Measurements from ENCODE around the gene PRRT3. TPM values are rescaled to one million over a fixed set of nuclear protein-coding genes. Genes with fewer than 3 reads are reported as not detected.

Gene PRRT3
- polyA plus RNA-seq, 1 experiment, result 4.0 TPM

GRCh38 chr3:9938966-9939365, 13.2 kb downstream of the PRRT3 start:
- H3K4me3 ChIP-seq (ENCODE audit: low read depth, low read length), result no peak overlapping the region
- TF ChIP-seq, protein P1, sequence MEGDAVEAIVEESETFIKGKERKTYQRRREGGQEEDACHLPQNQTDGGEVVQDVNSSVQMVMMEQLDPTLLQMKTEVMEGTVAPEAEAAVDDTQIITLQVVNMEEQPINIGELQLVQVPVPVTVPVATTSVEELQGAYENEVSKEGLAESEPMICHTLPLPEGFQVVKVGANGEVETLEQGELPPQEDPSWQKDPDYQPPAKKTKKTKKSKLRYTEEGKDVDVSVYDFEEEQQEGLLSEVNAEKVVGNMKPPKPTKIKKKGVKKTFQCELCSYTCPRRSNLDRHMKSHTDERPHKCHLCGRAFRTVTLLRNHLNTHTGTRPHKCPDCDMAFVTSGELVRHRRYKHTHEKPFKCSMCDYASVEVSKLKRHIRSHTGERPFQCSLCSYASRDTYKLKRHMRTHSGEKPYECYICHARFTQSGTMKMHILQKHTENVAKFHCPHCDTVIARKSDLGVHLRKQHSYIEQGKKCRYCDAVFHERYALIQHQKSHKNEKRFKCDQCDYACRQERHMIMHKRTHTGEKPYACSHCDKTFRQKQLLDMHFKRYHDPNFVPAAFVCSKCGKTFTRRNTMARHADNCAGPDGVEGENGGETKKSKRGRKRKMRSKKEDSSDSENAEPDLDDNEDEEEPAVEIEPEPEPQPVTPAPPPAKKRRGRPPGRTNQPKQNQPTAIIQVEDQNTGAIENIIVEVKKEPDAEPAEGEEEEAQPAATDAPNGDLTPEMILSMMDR (IDR thresholded peaks at IDR 0.05; ENCODE audit: insufficient read depth, low read depth, low read length), result no peak
- ChIA-PET CTCF (no interaction called here), POLR2A (interaction anchor here (0.5 kb wide), 1 partner anchor 558 kb away, joined by 3 read pairs; no protein-coding TSS in a partner anchor)
- H3K27me3 ChIP-seq (ENCODE audit: control insufficient read depth, insufficient read depth, low read length), result no peaks in the 10 kb centered on the region
- peaks cover 6% of the 10 kb centered on the region for H3K36me3 ChIP-seq (ENCODE audit: control insufficient read depth, insufficient read depth, low read length)
- DNase-seq (ENCODE audit: low read depth), result no peak

GRCh38 chr3:9937486-9938238, 14.5 kb downstream of the PRRT3 start:
- Histone ChIP-seq H3K36me3 (ENCODE audit: control insufficient read depth, insufficient read depth, low read length) (peaks cover 5% of the 10 kb centered on the region), H3K4me3 (ENCODE audit: low read depth, low read length) (no peak overlapping the region), H3K27me3 (ENCODE audit: control insufficient read depth, insufficient read depth, low read length) (no peaks in the 10 kb centered on the region)
- TF ChIP-seq, protein P1 (IDR thresholded peaks at IDR 0.05; ENCODE audit: insufficient read depth, low read depth, low read length), result no peak
- POLR2A ChIA-PET, result no interaction called here
- CTCF ChIA-PET, result interaction anchor here (1.1 kb wide), 1 partner anchor 9 kb away, joined by 6 read pairs; no protein-coding TSS in a partner anchor
- no peak for DNase-seq (ENCODE audit: low read depth)

DNA sequence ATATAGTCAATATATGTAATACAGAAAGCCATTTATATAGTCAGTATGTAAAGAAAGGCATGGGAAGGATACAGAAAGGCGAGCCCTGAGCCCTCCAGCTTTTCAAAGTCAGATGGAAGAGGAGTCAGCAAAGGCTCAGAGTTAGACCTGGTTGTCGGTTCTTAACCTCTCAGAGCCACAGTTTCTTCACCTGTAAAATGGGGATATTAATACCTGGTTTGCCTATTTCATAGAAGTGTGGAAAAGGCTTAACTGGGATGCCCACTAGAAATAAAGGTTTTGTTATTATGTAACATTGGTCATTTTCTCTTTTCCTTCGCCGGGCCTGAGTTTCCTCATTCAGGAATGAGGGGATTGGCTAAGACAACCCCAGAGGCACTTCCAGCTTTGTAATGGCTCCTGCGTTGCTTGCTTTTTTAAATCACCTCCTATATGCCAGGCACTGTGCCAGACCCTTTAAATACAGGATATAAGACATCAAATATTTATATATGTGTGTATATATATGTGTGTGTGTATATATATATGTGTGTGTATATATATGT, 16.2 kb downstream of the PRRT3 start:
- DNase-seq (ENCODE audit: low read depth), result no peak
- Histone ChIP-seq H3K27me3 (ENCODE audit: control insufficient read depth, insufficient read depth, low read length) (no peaks in the 10 kb centered on the region), H3K4me3 (ENCODE audit: low read depth, low read length) (no peak overlapping the region), H3K36me3 (ENCODE audit: control insufficient read depth, insufficient read depth, low read length) (peaks cover 3% of the 10 kb centered on the region; the same call in 1 of the 2 replicates)
- ChIA-PET CTCF (interaction anchor here (2.4 kb wide), 1 partner anchor 10 kb away, joined by 19 read pairs; no protein-coding TSS in a partner anchor), POLR2A (no interaction called here)
- TF ChIP-seq, protein P1 (IDR thresholded peaks at IDR 0.05; ENCODE audit: insufficient read depth, low read depth, low read length), result no peak

DNA sequence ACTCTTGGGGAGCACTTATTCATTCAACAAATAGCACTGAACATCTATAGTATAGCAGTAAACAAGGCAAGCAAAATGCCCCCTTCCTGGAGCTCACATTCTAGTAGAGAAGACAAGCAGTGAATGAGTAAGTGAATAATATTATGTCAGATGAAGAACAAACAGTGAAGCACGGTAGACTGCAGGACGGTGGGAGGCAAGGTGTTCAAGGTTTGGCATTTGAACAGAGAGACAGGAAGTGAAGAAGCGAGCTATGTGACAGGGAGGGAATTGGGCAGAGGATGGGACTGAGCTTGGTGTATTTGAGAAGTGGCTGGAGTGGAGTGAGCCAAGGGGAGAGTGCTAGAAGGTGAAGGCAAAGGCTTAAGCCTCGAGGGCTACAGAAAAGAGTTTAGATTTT, 17.2 kb downstream of the PRRT3 start:
- ChIA-PET POLR2A (no interaction called here), CTCF (interaction anchor here (0.6 to 3.9 kb wide), 4 partner anchors 9 to 126 kb away, joined by 3 to 19 read pairs (median 8); no protein-coding TSS in a partner anchor)
- Histone ChIP-seq H3K36me3 (ENCODE audit: control insufficient read depth, insufficient read depth, low read length) (peaks cover 6% of the 10 kb centered on the region), H3K27me3 (ENCODE audit: control insufficient read depth, insufficient read depth, low read length) (no peaks in the 10 kb centered on the region), H3K4me3 (ENCODE audit: low read depth, low read length) (no peak overlapping the region)
- TF ChIP-seq, protein P1 (IDR thresholded peaks at IDR 0.05; ENCODE audit: insufficient read depth, low read depth, low read length), result no peak
- no peak for DNase-seq (ENCODE audit: low read depth)

DNA sequence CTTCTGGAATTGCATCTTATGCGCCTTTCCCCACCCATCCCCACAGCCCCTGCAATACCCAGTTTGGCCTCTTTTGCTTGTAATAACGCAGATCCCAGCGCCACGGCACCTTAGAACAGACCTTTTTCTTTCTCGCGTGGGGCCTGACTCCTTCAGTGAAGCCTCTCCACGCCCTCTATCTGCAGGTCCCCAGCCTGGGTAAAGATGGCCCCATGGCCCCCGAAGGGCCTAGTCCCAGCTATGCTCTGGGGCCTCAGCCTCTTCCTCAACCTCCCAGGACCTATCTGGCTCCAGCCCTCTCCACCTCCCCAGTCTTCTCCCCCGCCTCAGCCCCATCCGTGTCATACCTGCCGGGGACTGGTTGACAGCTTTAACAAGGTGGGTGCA, 18.0 kb downstream of the PRRT3 start:
- Histone ChIP-seq H3K36me3 (ENCODE audit: control insufficient read depth, insufficient read depth, low read length) (peaks cover 11% of the 10 kb centered on the region), H3K4me3 (ENCODE audit: low read depth, low read length) (peak overlapping the region; percentile 53), H3K27me3 (ENCODE audit: control insufficient read depth, insufficient read depth, low read length) (no peaks in the 10 kb centered on the region)
- TF ChIP-seq, protein P1 (IDR thresholded peaks at IDR 0.05; ENCODE audit: insufficient read depth, low read depth, low read length), result peak; percentile 39
- POLR2A ChIA-PET, result no interaction called here
- CTCF ChIA-PET, result interaction anchor here (0.7 to 3.9 kb wide), 4 partner anchors 10 to 825 kb away, joined by 3 to 19 read pairs (median 8); no protein-coding TSS in a partner anchor
- DNase-seq (ENCODE audit: low read depth), result no peak
